Activated B cell treated with CpG ODN at 0.5 μM for 24 hours (primary cell): ENCODE measurements around the gene BBS5. TPM values are rescaled to one million over a fixed set of nuclear protein-coding genes. Genes with fewer than 3 reads are reported as not detected.

ENCODE experiments used
- ATAC-seq: fragments of 200-7000 bp; cut with Tn5 transposase; one replicate; pipeline ENCODE4 v1.10.0; 2021; ENCODE audit warnings: low read depth, mild to moderate bottlenecking, moderate library complexity
- CTCF ChIA-PET: fragments of 350-600 bp; sonication (Branson Sonifier 250); formaldehyde crosslinking; loops from one replicate; lab custom pipeline; 2021; ENCODE audit warnings: antibody characterized with exemption; lab: Charles Lee
- POLR2A ChIA-PET: fragments of 350-600 bp; sonication (Branson Sonifier 250); formaldehyde crosslinking; loops from one replicate; lab custom pipeline; 2021; ENCODE audit warnings: antibody characterized with exemption; lab: Charles Lee
- DNase-seq: peaks from one replicate; pipeline ENCODE4 v3.0.0; 2022
- H3K27ac Mint-ChIP-seq: one replicate; pipeline ENCODE4 v1.8.0; 2020; ENCODE audit warnings: mixed read lengths
- H3K27me3 Mint-ChIP-seq: one replicate; pipeline ENCODE4 v1.8.0; 2021; ENCODE audit warnings: mixed read lengths
- H3K36me3 Mint-ChIP-seq: one replicate; pipeline ENCODE4 v1.8.0; 2021; ENCODE audit warnings: low read depth, mixed read lengths
- H3K4me1 Mint-ChIP-seq: one replicate; pipeline ENCODE4 v1.8.0; 2021; ENCODE audit warnings: mixed read lengths
- H3K4me3 Mint-ChIP-seq: one replicate; pipeline ENCODE4 v1.8.0; 2020; ENCODE audit warnings: mild to moderate bottlenecking, mixed read lengths
- H3K9me3 Mint-ChIP-seq: one replicate; pipeline ENCODE4 v1.8.0; 2020; ENCODE audit warnings: mixed read lengths
- intact Hi-C: fragments of 100-400 bp; cut with micrococcal nuclease; formaldehyde crosslinking; loops from one replicate; pipeline ENCODE4 v1.15.1; 2024
- total RNA-seq: library from RNA; stranded (reverse); gene quantifications from 2 replicates; pipeline ENCODE4 v1.2.3, GENCODE V29; 2022
- TF ChIP-seq, protein P1 (sequence below): fragments of 200-600 bp; IDR thresholded peaks from one replicate; pipeline ENCODE4 v1.8.0; 2022; ENCODE audit warnings: antibody characterized with exemption, mild to moderate bottlenecking

Gene BBS5
- total RNA-seq, 1 donor from 2014 or later = 2.8 TPM

DNA sequence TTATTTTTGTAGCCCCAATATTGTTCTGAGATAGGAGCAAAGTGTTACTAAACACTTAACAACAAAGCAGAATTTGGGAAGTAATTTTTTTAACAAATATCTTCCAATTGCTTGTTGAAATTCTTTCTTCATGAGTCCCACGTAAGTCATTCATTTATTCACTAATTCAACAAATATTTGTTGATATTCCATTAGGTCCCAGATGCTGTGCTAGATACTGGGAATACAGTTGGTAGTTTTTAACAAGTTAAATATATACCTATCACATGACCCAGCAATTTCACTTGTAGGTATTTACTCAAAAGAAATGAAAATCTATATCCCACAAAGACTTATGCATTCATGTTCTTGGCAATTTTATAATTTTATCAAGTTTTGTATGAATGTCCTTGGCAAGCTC is 7.0 kb upstream of the BBS5 start:
- ATAC-seq (no peak), DNase-seq (no peak)
- Mint-ChIP-seq H3K9me3 (no peaks in the 10 kb centered on the region), H3K4me1 (no peaks in the 10 kb centered on the region), H3K4me3 (no peak overlapping the region), H3K27ac (no peak overlapping the region), H3K36me3 (no peaks in the 10 kb centered on the region), H3K27me3 (no peaks in the 10 kb centered on the region)
- intact Hi-C loops = no loop called here
- POLR2A ChIA-PET = no interaction called here
- CTCF ChIA-PET = no interaction called here
- TF ChIP-seq, protein P1, sequence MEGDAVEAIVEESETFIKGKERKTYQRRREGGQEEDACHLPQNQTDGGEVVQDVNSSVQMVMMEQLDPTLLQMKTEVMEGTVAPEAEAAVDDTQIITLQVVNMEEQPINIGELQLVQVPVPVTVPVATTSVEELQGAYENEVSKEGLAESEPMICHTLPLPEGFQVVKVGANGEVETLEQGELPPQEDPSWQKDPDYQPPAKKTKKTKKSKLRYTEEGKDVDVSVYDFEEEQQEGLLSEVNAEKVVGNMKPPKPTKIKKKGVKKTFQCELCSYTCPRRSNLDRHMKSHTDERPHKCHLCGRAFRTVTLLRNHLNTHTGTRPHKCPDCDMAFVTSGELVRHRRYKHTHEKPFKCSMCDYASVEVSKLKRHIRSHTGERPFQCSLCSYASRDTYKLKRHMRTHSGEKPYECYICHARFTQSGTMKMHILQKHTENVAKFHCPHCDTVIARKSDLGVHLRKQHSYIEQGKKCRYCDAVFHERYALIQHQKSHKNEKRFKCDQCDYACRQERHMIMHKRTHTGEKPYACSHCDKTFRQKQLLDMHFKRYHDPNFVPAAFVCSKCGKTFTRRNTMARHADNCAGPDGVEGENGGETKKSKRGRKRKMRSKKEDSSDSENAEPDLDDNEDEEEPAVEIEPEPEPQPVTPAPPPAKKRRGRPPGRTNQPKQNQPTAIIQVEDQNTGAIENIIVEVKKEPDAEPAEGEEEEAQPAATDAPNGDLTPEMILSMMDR = no peak

- H3K4me1 Mint-ChIP-seq = peaks cover 10% of the 10 kb centered on the region
- ChIA-PET CTCF (no interaction called here), POLR2A (no interaction called here)
- H3K27me3 Mint-ChIP-seq = no peaks in the 10 kb centered on the region
- DNase-seq = no peak
- TF ChIP-seq, protein P1 = no peak
- no peaks in the 10 kb centered on the region for H3K9me3 Mint-ChIP-seq
- H3K4me3 Mint-ChIP-seq = no peak overlapping the region
- H3K27ac Mint-ChIP-seq = no peak overlapping the region
- intact Hi-C loops = loop anchor here (5.0 kb wide), 1 partner anchor 96 kb away; the partner anchor contains the start of gene FASTKD1
- H3K36me3 Mint-ChIP-seq = no peaks in the 10 kb centered on the region
- no peak for ATAC-seq
Observed at GRCh38 chr2:169476459-169476858, 2.8 kb upstream of the BBS5 start.

GRCh38 chr2:169478339-169478738 is 955 bp upstream of the BBS5 start:
- intact Hi-C loops = loop anchor here (2.0 to 5.0 kb wide), 2 partner anchors 94 to 216 kb away; partner anchors contain the start of genes CFAP210, FASTKD1 and PHOSPHO2
- ChIA-PET CTCF (no interaction called here), POLR2A (no interaction called here)
- Mint-ChIP-seq H3K27me3 (no peaks in the 10 kb centered on the region), H3K9me3 (no peaks in the 10 kb centered on the region), H3K4me3 (peak overlapping the region; percentile 91), H3K27ac (no peak overlapping the region), H3K36me3 (no peaks in the 10 kb centered on the region), H3K4me1 (peaks cover 10% of the 10 kb centered on the region)
- no peak for ATAC-seq
- DNase-seq = no peak
- TF ChIP-seq, protein P1 = no peak

DNA sequence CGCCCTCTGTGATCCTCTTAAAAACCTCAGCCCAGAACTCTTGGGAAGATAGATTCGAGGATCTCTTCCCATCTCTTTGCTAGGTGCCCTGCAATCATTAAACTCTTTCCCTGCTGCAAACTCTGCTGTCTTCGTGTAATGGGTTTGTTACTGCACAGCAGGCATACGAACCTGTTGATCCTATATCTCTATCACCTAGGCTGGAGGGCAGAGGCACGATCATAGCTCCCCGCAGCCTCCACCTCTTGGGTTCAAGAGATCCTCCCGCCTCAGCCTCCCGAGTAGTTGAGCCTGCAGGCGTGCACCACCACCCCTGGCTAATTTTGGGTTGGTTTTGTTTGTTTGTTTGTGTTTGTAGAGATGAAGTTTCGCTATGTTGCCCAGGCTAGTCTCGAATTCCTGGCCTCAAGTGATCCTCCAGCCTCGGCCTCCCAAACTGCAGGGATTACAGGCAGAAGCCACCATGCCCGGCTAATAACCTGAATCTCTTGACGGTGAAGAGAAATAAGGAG is 493 bp upstream of the BBS5 start:
- H3K27ac Mint-ChIP-seq = no peak overlapping the region
- peaks cover 10% of the 10 kb centered on the region for H3K4me1 Mint-ChIP-seq
- ATAC-seq = no peak
- peak overlapping the region; percentile 91 for H3K4me3 Mint-ChIP-seq
- H3K36me3 Mint-ChIP-seq = no peaks in the 10 kb centered on the region
- no peaks in the 10 kb centered on the region for H3K9me3 Mint-ChIP-seq
- no peak for DNase-seq
- ChIA-PET CTCF (interaction anchor here (0.9 kb wide), 1 partner anchor 16 kb away, joined by 3 read pairs; no protein-coding TSS in a partner anchor), POLR2A (interaction anchor here (1.1 kb wide), 1 partner anchor 320 kb away, joined by 3 read pairs; the partner anchor contains the start of gene SSB)
- intact Hi-C loops = loop anchor here (1.0 to 5.0 kb wide), 3 partner anchors 94 to 348 kb away; partner anchors contain the start of genes CFAP210, FASTKD1, PHOSPHO2 and UBR3
- TF ChIP-seq, protein P1 = no peak
- no peaks in the 10 kb centered on the region for H3K27me3 Mint-ChIP-seq

DNA sequence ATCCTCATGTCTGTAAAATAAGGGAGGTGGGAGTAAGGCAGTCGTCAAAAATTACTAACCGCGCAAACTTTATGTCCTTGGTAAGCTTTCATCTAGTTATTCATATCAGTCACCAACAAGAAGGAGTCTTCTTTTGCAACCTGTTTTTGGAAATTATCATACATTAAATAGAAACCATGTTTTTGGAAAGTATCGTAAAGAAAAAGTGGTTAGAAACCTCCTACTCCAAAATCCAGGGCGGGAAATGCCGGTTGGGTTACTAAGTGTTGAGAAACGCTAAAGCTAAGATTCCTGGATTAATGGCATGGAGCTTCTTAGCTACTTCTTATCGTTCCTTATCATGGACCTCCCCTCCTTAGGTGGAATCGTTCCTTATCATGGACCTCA is 778 bp downstream of the BBS5 start:
- peaks cover 10% of the 10 kb centered on the region for H3K4me1 Mint-ChIP-seq
- peak overlapping the region; percentile 91 for H3K4me3 Mint-ChIP-seq
- no peaks in the 10 kb centered on the region for H3K36me3 Mint-ChIP-seq
- no peak for ATAC-seq
- H3K27me3 Mint-ChIP-seq = no peaks in the 10 kb centered on the region
- ChIA-PET CTCF (no interaction called here), POLR2A (no interaction called here)
- H3K9me3 Mint-ChIP-seq = no peaks in the 10 kb centered on the region
- H3K27ac Mint-ChIP-seq = peak overlapping the region; percentile 24
- intact Hi-C loops = no loop called here
- DNase-seq = no peak
- TF ChIP-seq, protein P1 = no peak
